ENCODE measurements around the gene SERPINA4. TPM values are rescaled to one million over a fixed set of nuclear protein-coding genes. Genes with fewer than 3 reads are reported as not detected.
A peak's percentile ranks its signal among the peaks of the same experiment; 100 is the strongest.

Gene SERPINA4
- total RNA-seq, 1 donor from 2014 or later, result not detected

DNA sequence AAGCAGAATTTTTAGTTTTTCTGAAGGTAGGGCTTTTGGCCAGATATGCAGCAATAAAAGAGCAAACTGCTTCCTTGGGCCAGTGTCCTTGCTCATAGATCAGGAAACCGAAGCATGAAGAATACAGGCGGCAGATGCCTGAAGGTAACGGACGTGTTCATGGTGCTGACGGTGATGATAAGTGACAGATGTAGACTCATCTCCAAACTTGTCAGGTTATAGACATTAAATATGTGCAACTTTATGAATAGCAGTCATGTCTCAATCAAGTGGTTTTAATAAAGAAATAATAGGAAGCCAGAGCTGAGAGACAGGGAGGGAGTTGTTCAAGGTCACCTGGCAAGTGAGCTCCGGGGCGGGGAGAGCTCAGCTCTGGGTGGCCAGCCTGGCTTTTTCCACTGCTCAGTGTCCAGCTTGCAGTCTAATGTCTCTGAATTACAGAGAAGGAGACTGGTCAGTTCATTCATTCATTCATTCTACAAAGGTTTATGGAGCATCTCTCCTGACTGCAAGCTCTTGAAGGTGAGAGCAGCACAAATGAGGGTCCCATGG lies 21.0 kb downstream of the SERPINA4 start:
- Histone ChIP-seq H3K4me3 (no peak overlapping the region), H3K27me3 (ENCODE audit: low read depth) (peaks cover 6% of the 10 kb centered on the region), H3K36me3 (no peaks in the 10 kb centered on the region), H3K9me3 (replicated peaks) (no peaks in the 10 kb centered on the region), H3K4me1 (peaks cover 14% of the 10 kb centered on the region), H3K27ac (replicated peaks) (peak overlapping the region; percentile 21)
- DNase-seq, result no peak
- intact Hi-C loops (cut with micrococcal nuclease), result no loop called here
- TF ChIP-seq, protein P1, sequence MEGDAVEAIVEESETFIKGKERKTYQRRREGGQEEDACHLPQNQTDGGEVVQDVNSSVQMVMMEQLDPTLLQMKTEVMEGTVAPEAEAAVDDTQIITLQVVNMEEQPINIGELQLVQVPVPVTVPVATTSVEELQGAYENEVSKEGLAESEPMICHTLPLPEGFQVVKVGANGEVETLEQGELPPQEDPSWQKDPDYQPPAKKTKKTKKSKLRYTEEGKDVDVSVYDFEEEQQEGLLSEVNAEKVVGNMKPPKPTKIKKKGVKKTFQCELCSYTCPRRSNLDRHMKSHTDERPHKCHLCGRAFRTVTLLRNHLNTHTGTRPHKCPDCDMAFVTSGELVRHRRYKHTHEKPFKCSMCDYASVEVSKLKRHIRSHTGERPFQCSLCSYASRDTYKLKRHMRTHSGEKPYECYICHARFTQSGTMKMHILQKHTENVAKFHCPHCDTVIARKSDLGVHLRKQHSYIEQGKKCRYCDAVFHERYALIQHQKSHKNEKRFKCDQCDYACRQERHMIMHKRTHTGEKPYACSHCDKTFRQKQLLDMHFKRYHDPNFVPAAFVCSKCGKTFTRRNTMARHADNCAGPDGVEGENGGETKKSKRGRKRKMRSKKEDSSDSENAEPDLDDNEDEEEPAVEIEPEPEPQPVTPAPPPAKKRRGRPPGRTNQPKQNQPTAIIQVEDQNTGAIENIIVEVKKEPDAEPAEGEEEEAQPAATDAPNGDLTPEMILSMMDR (IDR thresholded peaks at IDR 0.05; ENCODE audit: borderline replicate concordance), result no peak

DNA sequence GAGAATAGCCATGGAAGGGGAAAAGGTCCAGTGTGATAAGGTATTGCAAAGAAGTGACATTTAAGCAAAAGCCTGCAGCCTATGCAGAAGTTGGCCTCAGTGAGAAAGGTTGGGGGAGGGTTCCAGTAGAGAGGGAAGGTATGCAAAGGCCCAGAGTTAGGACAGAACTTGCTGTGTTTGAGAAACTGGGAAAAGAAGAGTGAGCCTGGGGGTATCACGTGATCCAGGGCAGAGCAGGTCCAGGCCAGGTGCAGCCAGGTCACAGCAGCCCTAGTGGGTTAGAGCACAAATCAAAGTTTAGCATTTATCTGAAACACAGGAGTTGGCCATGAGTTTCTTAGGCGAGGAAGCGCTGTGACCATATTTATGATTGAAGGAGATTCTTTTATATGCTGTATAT lies 21.6 kb downstream of the SERPINA4 start:
- Histone ChIP-seq H3K27ac (replicated peaks) (no peak overlapping the region), H3K36me3 (no peaks in the 10 kb centered on the region), H3K4me3 (no peak overlapping the region), H3K27me3 (ENCODE audit: low read depth) (peaks cover 4% of the 10 kb centered on the region), H3K9me3 (replicated peaks) (no peaks in the 10 kb centered on the region), H3K4me1 (peaks cover 14% of the 10 kb centered on the region)
- intact Hi-C loops (cut with micrococcal nuclease), result no loop called here
- TF ChIP-seq, protein P1 (IDR thresholded peaks at IDR 0.05; ENCODE audit: borderline replicate concordance), result no peak
- no peak for DNase-seq

DNA sequence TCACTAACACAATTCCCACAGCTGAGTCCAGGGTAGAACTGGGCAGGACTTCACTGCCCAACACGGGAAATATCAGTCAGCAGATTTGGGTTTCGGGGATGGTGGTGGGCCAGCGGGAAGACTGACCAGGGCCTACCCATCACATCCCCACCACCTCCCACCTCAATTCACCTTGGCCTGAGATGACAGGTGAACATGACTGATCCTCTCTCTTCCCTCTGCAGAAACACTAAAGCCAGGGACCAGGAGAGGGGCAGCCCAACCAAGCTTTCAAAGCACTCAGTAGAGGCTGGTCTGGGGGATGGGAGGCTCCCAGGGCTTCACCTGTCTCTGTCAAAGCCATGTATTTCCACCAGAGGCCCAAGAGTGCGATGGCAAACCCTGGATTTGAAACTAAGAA lies 22.3 kb downstream of the SERPINA4 start:
- Histone ChIP-seq H3K36me3 (no peaks in the 10 kb centered on the region), H3K27ac (replicated peaks) (no peak overlapping the region), H3K4me3 (no peak overlapping the region), H3K9me3 (replicated peaks) (no peaks in the 10 kb centered on the region), H3K27me3 (ENCODE audit: low read depth) (no peaks in the 10 kb centered on the region), H3K4me1 (peaks cover 14% of the 10 kb centered on the region)
- intact Hi-C loops (cut with micrococcal nuclease), result no loop called here
- no peak for DNase-seq
- TF ChIP-seq, protein P1 (IDR thresholded peaks at IDR 0.05; ENCODE audit: borderline replicate concordance), result no peak

DNA sequence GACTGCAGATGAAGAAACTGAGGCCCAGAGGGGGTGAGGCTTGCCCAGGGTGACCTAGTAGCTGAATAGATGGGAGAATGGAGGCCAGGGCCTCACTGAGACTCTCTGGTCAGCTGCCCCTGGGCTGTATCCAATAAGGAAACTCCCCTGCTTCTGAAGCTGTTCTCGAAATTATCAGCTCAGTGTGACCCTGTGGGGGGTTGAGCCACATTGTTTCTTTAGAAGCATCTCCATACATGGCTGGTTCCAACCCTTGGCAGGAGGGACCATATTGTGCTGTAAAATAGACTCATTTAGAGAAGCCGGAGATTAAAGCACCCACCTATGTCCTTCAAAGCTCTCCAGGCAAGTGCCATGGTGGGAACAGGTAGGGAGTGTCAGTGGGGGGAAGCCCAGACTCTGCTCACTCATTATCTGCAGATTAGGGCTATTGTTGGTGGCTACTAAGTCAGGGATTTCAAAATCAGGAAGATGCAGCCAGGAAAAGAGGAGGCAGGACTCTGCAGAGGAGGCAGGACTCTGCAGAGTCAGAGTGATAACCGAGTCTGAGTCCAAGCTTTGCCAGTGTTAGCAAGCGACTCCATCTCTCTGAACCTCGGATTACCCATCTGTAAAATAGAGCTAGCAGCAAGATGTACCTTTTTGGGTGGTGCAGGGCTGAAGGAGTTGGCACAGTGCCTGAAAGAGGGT lies 23.5 kb downstream of the SERPINA4 start:
- no peak overlapping the region for H3K4me3 ChIP-seq
- no peaks in the 10 kb centered on the region for H3K36me3 ChIP-seq
- no peak for DNase-seq
- no peaks in the 10 kb centered on the region for H3K9me3 ChIP-seq (replicated peaks)
- no peak overlapping the region for H3K27ac ChIP-seq (replicated peaks)
- H3K4me1 ChIP-seq, result peaks cover 14% of the 10 kb centered on the region
- TF ChIP-seq, protein P1 (IDR thresholded peaks at IDR 0.05; ENCODE audit: borderline replicate concordance), result no peak
- intact Hi-C loops (cut with micrococcal nuclease), result no loop called here
- no peaks in the 10 kb centered on the region for H3K27me3 ChIP-seq (ENCODE audit: low read depth)

DNA sequence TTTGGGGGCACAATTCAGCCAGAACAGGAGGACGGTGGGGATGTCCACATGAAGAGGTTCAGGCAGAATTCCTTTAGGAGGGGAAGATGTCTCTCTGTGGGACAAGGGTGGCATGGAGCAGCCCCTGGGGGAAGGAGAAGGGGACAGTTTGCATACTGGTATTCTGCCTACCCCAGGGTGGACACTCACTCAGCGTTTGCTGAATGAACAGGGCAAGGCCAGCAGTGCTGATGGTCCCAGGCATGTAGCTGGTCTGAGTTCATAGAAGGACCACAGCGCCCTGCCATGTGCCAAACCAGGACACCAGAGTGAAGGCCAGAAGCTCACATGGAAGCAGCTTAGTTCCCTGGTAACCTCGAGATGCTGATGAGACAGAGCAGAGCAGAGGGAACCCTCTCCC lies 25.4 kb downstream of the SERPINA4 start:
- intact Hi-C loops (cut with micrococcal nuclease), result no loop called here
- DNase-seq, result no peak
- TF ChIP-seq, protein P1 (IDR thresholded peaks at IDR 0.05; ENCODE audit: borderline replicate concordance), result no peak
- H3K27ac ChIP-seq (replicated peaks), result no peak overlapping the region
- peaks cover 6% of the 10 kb centered on the region for H3K4me1 ChIP-seq
- no peaks in the 10 kb centered on the region for H3K27me3 ChIP-seq (ENCODE audit: low read depth)
- H3K9me3 ChIP-seq (replicated peaks), result no peaks in the 10 kb centered on the region
- no peaks in the 10 kb centered on the region for H3K36me3 ChIP-seq
- no peak overlapping the region for H3K4me3 ChIP-seq

All from left ventricle myocardium inferior (tissue), 1 donor.